ENCODE measurements around the gene GTF2A1L. TPM values are rescaled to one million over a fixed set of nuclear protein-coding genes. Genes with fewer than 3 reads are reported as not detected.
"Not testable (repeated sequence)": the region's sequence is repeated elsewhere in the genome, so short reads cannot be mapped to it uniquely, and the experiment has no call there.

The GTF2A1L gene
- total RNA-seq, 1 experiment from 2014 or later, result 0.22 TPM

GRCh38 chr2:48703621-48704020 lies 86.0 kb downstream of the GTF2A1L start:
- BruUV-seq (replicated peaks); H3K4me3 ChIP-seq (replicated peaks in 1 of 2; ENCODE audit: low read depth in 1 of 2, low read length in 2 of 2); H3K79me2 ChIP-seq (ENCODE audit: insufficient read depth, low read length); H3K4me1 ChIP-seq (ENCODE audit: control insufficient read depth in 1 of 2, insufficient read depth in 2 of 2, low read length in 2 of 2); H3K36me3 ChIP-seq (ENCODE audit: control insufficient read depth in 1 of 2, insufficient read depth in 2 of 2, low read length in 2 of 2); RAD21 ChIA-PET (ENCODE audit: low non-redundant PET in 1 of 2, low total read pairs in 2 of 2, uncharacterized antibody in 2 of 2, unreplicated experiment in 2 of 2); H3K9me2 ChIP-seq (ENCODE audit: insufficient read depth); H3K9me3 ChIP-seq (ENCODE audit: control insufficient read depth in 1 of 2, insufficient read depth in 1 of 2, low read depth in 1 of 2, low read length in 2 of 2); H2AFZ ChIP-seq (ENCODE audit: low read depth, low read length, poor library complexity, severe bottlenecking); H3K27ac ChIP-seq (ENCODE audit: low read depth, low read length); ATAC-seq; DNase-seq (ENCODE audit: low read depth, low spot score); POLR2A ChIA-PET; H3K4me2 ChIP-seq (ENCODE audit: low read length); intact Hi-C loops (cut with micrococcal nuclease); CTCF ChIA-PET; H4K20me1 ChIP-seq (ENCODE audit: insufficient read depth); H3K9ac ChIP-seq (ENCODE audit: low read length): not testable (repeated sequence)
- peaks cover 13% of the 10 kb centered on the region; the same call in 1 of the 2 replicates for H3K27me3 ChIP-seq (ENCODE audit: insufficient read depth, low read length)

GRCh38 chr2:48707466-48707865 lies 89.8 kb downstream of the GTF2A1L start:
- BruUV-seq (replicated peaks), result no TSS peak
- intact Hi-C loops (cut with micrococcal nuclease), result no loop called here
- CTCF ChIA-PET, result no interaction called here
- H4K20me1 ChIP-seq (ENCODE audit: insufficient read depth), result no peaks in the 10 kb centered on the region
- no peaks in the 10 kb centered on the region for H3K9me2 ChIP-seq (ENCODE audit: insufficient read depth)
- H2AFZ ChIP-seq (ENCODE audit: low read depth, low read length, poor library complexity, severe bottlenecking), result no peak overlapping the region
- no peak overlapping the region for H3K27ac ChIP-seq (ENCODE audit: low read depth, low read length)
- POLR2A ChIA-PET, result no interaction called here
- RAD21 ChIA-PET (ENCODE audit: low non-redundant PET in 1 of 2, low total read pairs in 2 of 2, uncharacterized antibody in 2 of 2, unreplicated experiment in 2 of 2), result no interaction called here
- ATAC-seq (no peak), DNase-seq (ENCODE audit: low read depth, low spot score) (no peak)
- TF ChIP-seq TCF7L2 (IDR thresholded peaks at IDR 0.05; ENCODE audit: borderline replicate concordance, extremely low read depth, insufficient read depth, insufficient read length), result no peak
- no peak for TF ChIP-seq EGR1 (IDR thresholded peaks at IDR 0.05; ENCODE audit: low read depth)
- TF ChIP-seq FOSL1 (IDR thresholded peaks at IDR 0.05; ENCODE audit: low read depth), result no peak
- TF ChIP-seq, protein P1, sequence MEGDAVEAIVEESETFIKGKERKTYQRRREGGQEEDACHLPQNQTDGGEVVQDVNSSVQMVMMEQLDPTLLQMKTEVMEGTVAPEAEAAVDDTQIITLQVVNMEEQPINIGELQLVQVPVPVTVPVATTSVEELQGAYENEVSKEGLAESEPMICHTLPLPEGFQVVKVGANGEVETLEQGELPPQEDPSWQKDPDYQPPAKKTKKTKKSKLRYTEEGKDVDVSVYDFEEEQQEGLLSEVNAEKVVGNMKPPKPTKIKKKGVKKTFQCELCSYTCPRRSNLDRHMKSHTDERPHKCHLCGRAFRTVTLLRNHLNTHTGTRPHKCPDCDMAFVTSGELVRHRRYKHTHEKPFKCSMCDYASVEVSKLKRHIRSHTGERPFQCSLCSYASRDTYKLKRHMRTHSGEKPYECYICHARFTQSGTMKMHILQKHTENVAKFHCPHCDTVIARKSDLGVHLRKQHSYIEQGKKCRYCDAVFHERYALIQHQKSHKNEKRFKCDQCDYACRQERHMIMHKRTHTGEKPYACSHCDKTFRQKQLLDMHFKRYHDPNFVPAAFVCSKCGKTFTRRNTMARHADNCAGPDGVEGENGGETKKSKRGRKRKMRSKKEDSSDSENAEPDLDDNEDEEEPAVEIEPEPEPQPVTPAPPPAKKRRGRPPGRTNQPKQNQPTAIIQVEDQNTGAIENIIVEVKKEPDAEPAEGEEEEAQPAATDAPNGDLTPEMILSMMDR (IDR thresholded peaks at IDR 0.05 in 2 of 3, conservative IDR thresholded peaks at IDR 0.05 in 1 of 3; ENCODE audit: borderline replicate concordance in 1 of 3, insufficient read depth in 1 of 3, low read depth in 2 of 3, low read length in 2 of 3), result no peak
- TF ChIP-seq, protein P2, sequence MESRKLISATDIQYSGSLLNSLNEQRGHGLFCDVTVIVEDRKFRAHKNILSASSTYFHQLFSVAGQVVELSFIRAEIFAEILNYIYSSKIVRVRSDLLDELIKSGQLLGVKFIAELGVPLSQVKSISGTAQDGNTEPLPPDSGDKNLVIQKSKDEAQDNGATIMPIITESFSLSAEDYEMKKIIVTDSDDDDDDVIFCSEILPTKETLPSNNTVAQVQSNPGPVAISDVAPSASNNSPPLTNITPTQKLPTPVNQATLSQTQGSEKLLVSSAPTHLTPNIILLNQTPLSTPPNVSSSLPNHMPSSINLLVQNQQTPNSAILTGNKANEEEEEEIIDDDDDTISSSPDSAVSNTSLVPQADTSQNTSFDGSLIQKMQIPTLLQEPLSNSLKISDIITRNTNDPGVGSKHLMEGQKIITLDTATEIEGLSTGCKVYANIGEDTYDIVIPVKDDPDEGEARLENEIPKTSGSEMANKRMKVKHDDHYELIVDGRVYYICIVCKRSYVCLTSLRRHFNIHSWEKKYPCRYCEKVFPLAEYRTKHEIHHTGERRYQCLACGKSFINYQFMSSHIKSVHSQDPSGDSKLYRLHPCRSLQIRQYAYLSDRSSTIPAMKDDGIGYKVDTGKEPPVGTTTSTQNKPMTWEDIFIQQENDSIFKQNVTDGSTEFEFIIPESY (IDR thresholded peaks at IDR 0.05; ENCODE audit: extremely low read depth, insufficient replicate concordance, low read length), result no peak
- no peak for TF ChIP-seq ZNF274 (IDR thresholded peaks at IDR 0.05; ENCODE audit: low read depth, low read length)
- no peak for TF ChIP-seq ATF3 (IDR thresholded peaks at IDR 0.05)
- H3K9ac ChIP-seq (ENCODE audit: low read length), result no peak overlapping the region
- no peaks in the 10 kb centered on the region for H3K79me2 ChIP-seq (ENCODE audit: insufficient read depth, low read length)
- H3K36me3 ChIP-seq (ENCODE audit: control insufficient read depth in 1 of 2, insufficient read depth in 2 of 2, low read length in 2 of 2), result no peaks in the 10 kb centered on the region
- H3K4me1 ChIP-seq (ENCODE audit: control insufficient read depth in 1 of 2, insufficient read depth in 2 of 2, low read length in 2 of 2), result peaks cover 0 to 4% of the 10 kb centered on the region in 2 experiments; a peak in 1 of 4 replicates
- no peaks in the 10 kb centered on the region for H3K9me3 ChIP-seq (ENCODE audit: control insufficient read depth in 1 of 2, insufficient read depth in 1 of 2, low read depth in 1 of 2, low read length in 2 of 2)
- H3K4me3 ChIP-seq (replicated peaks in 1 of 2; ENCODE audit: low read depth in 1 of 2, low read length in 2 of 2), result no peak overlapping the region
- H3K27me3 ChIP-seq (ENCODE audit: insufficient read depth, low read length), result peaks cover 25% of the 10 kb centered on the region
- no peak overlapping the region for H3K4me2 ChIP-seq (ENCODE audit: low read length)
